Ovary (tissue), 9 donors: ENCODE data around the gene SETBP1. TPM values are rescaled to one million over a fixed set of nuclear protein-coding genes. Genes with fewer than 3 reads are reported as not detected.

Source experiments
- DNase-seq, 5 donors: peaks; one replicate each; pipeline ENCODE4 v3.0.0-alpha.2; 2019 to 2020
- H3K27ac ChIP-seq, 2 donors: fragments of 200-600 bp; one replicate each; pipeline versions ENCODE4 v1.5.1 to v1.8.0; 2019 to 2022
- H3K27me3 ChIP-seq: fragments of 200-600 bp; one replicate; pipeline ENCODE4 v1.8.0; 2022
- H3K36me3 ChIP-seq: fragments of 200-600 bp; sonication (generic); one replicate; pipeline ENCODE4 v1.5.1; 2019
- H3K4me1 ChIP-seq: one replicate; pipeline ENCODE4 v1.8.1; 2013; ENCODE audit warnings: mild to moderate bottlenecking, moderate library complexity; ENCODE audit not compliant: insufficient read depth
- H3K4me3 ChIP-seq: fragments of 200-600 bp; sonication (generic); one replicate; pipeline ENCODE4 v1.5.1; 2017
- H3K9me3 ChIP-seq, 2 donors: fragments of 200-600 bp in 1 of 2; sonication (generic) in 1 of 2; one replicate each; pipeline versions ENCODE4 v1.5.1 to v1.8.1; 2013 to 2019; ENCODE audit warnings: mild to moderate bottlenecking in 1 of 2, moderate library complexity in 1 of 2
- CTCF ChIP-seq, 3 donors: fragments of 450-650 bp in 2 of 3; fragments of 200-600 bp in 1 of 3; IDR thresholded peaks; one replicate each; pipeline versions ENCODE4 v1.5.1 to v1.8.0; 2016 to 2022; ENCODE audit warnings: antibody characterized with exemption in 3 of 3, mild to moderate bottlenecking in 1 of 3
- EP300 ChIP-seq: sonication (generic); formaldehyde crosslinking; IDR thresholded peaks from one replicate; pipeline ENCODE4 v1.6.1; 2017; ENCODE audit warnings: antibody characterized with exemption
- POLR2A ChIP-seq: fragments of 450-650 bp; IDR thresholded peaks from one replicate; pipeline ENCODE4 v1.6.1; 2017; ENCODE audit warnings: antibody characterized with exemption, mild to moderate bottlenecking, moderate library complexity
- WGBS, 3 donors: extraction: QIAGEN DNeasy Blood & Tissue Kit in 1 of 3; methylation state at CpG; one replicate each; pipeline versions ENCODE4 v1.1.5 to v1.1.7; 2013 to 2017; 5-methylcytosine and 5-hydroxymethylcytosine counted together
- intact Hi-C, 4 donors: fragments of 100-400 bp; cut with DNase I; formaldehyde crosslinking; loops; one replicate each; pipeline versions ENCODE4 v1.11.0 to v1.15.1; 2022 to 2023
- polyA plus RNA-seq, 2 donors: library from polyadenylated mRNA; stranded (reverse); fragments of 200-250 nt in 1 of 2; fragments of 350-450 nt in 1 of 2; fragmentation: Illumina TruSeq in 1 of 2; extraction: RNeasy Lipid Tissue Mini Kit (QIAGEN cat#74804) in 1 of 2; gene quantifications; one replicate each; pipeline ENCODE4 v1.2.3, GENCODE V29; 2013 to 2014
- total RNA-seq, 7 donors: library from RNA; depleted of rRNA in 2 of 7; stranded (reverse); fragments of >200 nt in 2 of 7; fragmentation: NEBNext Ultra II Directional in 3 of 7; extraction: Animal tissue kit (Norgen Biotek cat#: 25700) in 3 of 7; gene quantifications; one replicate each; pipeline versions ENCODE4 v1.1.0 to v1.2.4, GENCODE V29; 2016 to 2023
- donor health status: DM: no; HTN: no; CAD: no; lungs with moderate emphysema.
- donor health status: DM: no; HTN: no; CAD: no.
- donor health status: Bipolar disorder and iron deficiency.
- donor health status: DM: yes; HTN: yes; CAD: no.
- donor health status: DM: no; HTN: no; CAD: no.
- donor health status: DM: yes; HTN: yes; CAD: no.

Gene SETBP1
- total and polyA plus RNA-seq, 9 donors = 7.8 to 53.7 (median 28.4) TPM

DNA sequence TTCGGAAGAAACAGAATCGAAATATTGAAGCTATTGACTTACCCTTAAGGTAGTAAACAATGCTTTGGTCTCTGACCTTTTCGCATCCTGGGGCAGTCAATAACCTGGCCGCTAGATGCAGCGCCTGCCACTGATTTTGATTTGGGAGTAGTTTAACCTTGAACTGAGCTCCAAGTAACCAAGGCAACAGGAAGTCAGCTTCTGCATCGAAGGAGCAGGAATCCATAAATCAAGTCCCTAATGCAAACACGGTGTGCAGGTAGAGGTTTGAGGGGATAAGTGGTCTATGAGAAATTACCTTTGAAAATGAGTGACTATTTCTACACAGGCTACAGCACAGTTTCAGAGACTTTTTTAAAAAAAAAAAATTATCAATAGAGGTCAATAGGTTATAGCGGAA is 353.5 kb downstream of the SETBP1 start:
- Histone ChIP-seq H3K4me1 (no peaks in the 10 kb centered on the region), H3K27me3 (no peaks in the 10 kb centered on the region), H3K27ac (no peak overlapping the region), H3K36me3 (no peaks in the 10 kb centered on the region), H3K9me3 (no peaks in the 10 kb centered on the region), H3K4me3 (no peak overlapping the region)
- no peak for DNase-seq
- intact Hi-C loops = no loop called here
- WGBS, 3 donors = 73 to 82% (median 78%) methylated on average over 8 of the region's 8 CpGs
- TF ChIP-seq CTCF (IDR thresholded peaks at IDR 0.05) = no peak
- no peak for TF ChIP-seq POLR2A
- TF ChIP-seq EP300 = no peak

- no peak overlapping the region for H3K27ac ChIP-seq
Measured at GRCh38 chr18:45037618-45038017, 356.9 kb downstream of the SETBP1 start.

GRCh38 chr18:45039376-45039775 is 358.7 kb downstream of the SETBP1 start:
- Histone ChIP-seq H3K9me3 (no peaks in the 10 kb centered on the region), H3K4me1 (no peaks in the 10 kb centered on the region), H3K27ac (no peak overlapping the region)

More at GRCh38 chr18:45037618-45038017, 356.9 kb downstream of the SETBP1 start:
- Histone ChIP-seq H3K4me1 (no peaks in the 10 kb centered on the region), H3K36me3 (no peaks in the 10 kb centered on the region), H3K4me3 (no peak overlapping the region), H3K27me3 (no peaks in the 10 kb centered on the region), H3K9me3 (no peaks in the 10 kb centered on the region)
- no peak for DNase-seq
- TF ChIP-seq CTCF (IDR thresholded peaks at IDR 0.05) = no peak
- TF ChIP-seq EP300 = no peak
- no peak for TF ChIP-seq POLR2A
- intact Hi-C loops = no loop called here
- 91 to 100% (median 97%) methylated on average over 2 of the region's 2 CpGs for WGBS, 3 donors

DNA sequence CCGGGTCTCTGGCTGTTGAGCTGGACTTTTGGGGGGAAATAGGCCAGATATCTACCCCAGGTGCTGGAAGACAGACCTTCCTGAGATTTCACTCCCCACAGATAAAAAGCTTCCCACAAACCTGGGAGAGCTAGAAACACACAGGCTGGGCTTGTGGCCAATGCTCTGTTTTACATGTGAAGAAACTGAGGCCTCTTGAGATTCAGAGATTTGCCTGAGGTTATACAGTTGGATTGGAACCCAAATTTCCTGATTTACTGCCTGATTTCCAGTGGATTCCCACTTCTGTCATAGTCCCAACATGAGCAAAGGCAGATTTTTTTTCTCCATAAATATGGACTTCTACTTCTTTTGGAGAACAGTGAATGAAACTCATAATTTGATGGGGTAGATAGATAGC is 360.2 kb downstream of the SETBP1 start:
- intact Hi-C loops = no loop called here
- Histone ChIP-seq H3K27ac (no peak overlapping the region), H3K36me3 (no peaks in the 10 kb centered on the region), H3K9me3 (no peaks in the 10 kb centered on the region), H3K4me3 (no peak overlapping the region), H3K4me1 (no peaks in the 10 kb centered on the region), H3K27me3 (no peaks in the 10 kb centered on the region)
- TF ChIP-seq CTCF (IDR thresholded peaks at IDR 0.05) = no peak
- no peak for TF ChIP-seq POLR2A
- TF ChIP-seq EP300 = no peak
- 89 to 100% (median 96%) methylated on average over 1 of the region's 1 CpG for WGBS, 3 donors
- no peak for DNase-seq

More at GRCh38 chr18:45039376-45039775, 358.7 kb downstream of the SETBP1 start:
- intact Hi-C loops = no loop called here
- TF ChIP-seq POLR2A (no peak), CTCF (IDR thresholded peaks at IDR 0.05) (no peak), EP300 (no peak)
- no peak overlapping the region for H3K4me3 ChIP-seq
- WGBS, 3 donors = 77 to 97% (median 94%) methylated on average over 4 to 5 of the region's 5 CpGs
- no peak for DNase-seq
- no peaks in the 10 kb centered on the region for H3K27me3 ChIP-seq
- H3K36me3 ChIP-seq = no peaks in the 10 kb centered on the region
